Neural progenitor cell (in vitro differentiated cells): ENCODE results near the gene HYAL3.

ENCODE experiments used
- EZH2 ChIP-seq: fragments of 200-600 bp; sonication (generic); IDR thresholded peaks from 2 replicates; pipeline ENCODE4 v1.6.1; 2017; ENCODE audit warnings: antibody characterized with exemption, mild to moderate bottlenecking, moderate library complexity
- TF ChIP-seq, protein P1 (sequence below): fragments of 200-600 bp; sonication (generic); IDR thresholded peaks from 2 replicates; pipeline ENCODE4 v1.5.1; 2017; ENCODE audit warnings: antibody characterized with exemption, mild to moderate bottlenecking

GRCh38 chr3:50290161-50290641 is 9.0 kb downstream of the HYAL3 start:
- TF ChIP-seq, protein P1, sequence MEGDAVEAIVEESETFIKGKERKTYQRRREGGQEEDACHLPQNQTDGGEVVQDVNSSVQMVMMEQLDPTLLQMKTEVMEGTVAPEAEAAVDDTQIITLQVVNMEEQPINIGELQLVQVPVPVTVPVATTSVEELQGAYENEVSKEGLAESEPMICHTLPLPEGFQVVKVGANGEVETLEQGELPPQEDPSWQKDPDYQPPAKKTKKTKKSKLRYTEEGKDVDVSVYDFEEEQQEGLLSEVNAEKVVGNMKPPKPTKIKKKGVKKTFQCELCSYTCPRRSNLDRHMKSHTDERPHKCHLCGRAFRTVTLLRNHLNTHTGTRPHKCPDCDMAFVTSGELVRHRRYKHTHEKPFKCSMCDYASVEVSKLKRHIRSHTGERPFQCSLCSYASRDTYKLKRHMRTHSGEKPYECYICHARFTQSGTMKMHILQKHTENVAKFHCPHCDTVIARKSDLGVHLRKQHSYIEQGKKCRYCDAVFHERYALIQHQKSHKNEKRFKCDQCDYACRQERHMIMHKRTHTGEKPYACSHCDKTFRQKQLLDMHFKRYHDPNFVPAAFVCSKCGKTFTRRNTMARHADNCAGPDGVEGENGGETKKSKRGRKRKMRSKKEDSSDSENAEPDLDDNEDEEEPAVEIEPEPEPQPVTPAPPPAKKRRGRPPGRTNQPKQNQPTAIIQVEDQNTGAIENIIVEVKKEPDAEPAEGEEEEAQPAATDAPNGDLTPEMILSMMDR = no peak
- no peak for TF ChIP-seq EZH2
